ENCODE data around the gene STIM2. TPM values are rescaled to one million over a fixed set of nuclear protein-coding genes. Genes with fewer than 3 reads are reported as not detected.
"Not testable (repeated sequence)": the region's sequence is repeated elsewhere in the genome, so short reads cannot be mapped to it uniquely, and the experiment has no call there.

The STIM2 gene
- polyA plus RNA-seq (2013): 22.3 and 22.8 TPM in 2 replicates

- Histone ChIP-seq H3K4me1 (ENCODE audit: control insufficient read depth in 1 of 2, insufficient read depth in 2 of 2, low read length in 2 of 2) (peaks cover 6 to 8% of the 10 kb centered on the region in 2 experiments), H3K9ac (ENCODE audit: low read length) (peak within 1 kb of the TSS; percentile 73), H2AK5ac (ENCODE audit: low read length) (no peak within 1 kb of the TSS), H3K4me3 (ENCODE audit: low read depth, low read length) (peak within 1 kb of the TSS; percentile 92), H3K79me2 (ENCODE audit: control insufficient read depth, insufficient read depth, low read length, poor library complexity) (peaks cover 6% of the 10 kb centered on the region), H3K9me3 (ENCODE audit: insufficient read depth, low read depth, low read length) (no peaks in the 10 kb centered on the region), H3K36me3 (ENCODE audit: control insufficient read depth in 1 of 2, insufficient read depth in 2 of 2, low read length in 2 of 2) (no peaks in the 10 kb centered on the region), H2BK120ac (ENCODE audit: insufficient read depth, low read length, poor library complexity) (peak within 1 kb of the TSS; percentile 49), H4K8ac (ENCODE audit: low read depth, low read length) (peak within 1 kb of the TSS; percentile 85), H2BK5ac (ENCODE audit: low read depth, low read length, poor library complexity) (peak within 1 kb of the TSS; percentile 93), H3K14ac (ENCODE audit: low read length) (peak within 1 kb of the TSS; percentile 80), H2AFZ (ENCODE audit: insufficient read depth, low read length, poor library complexity) (peak within 1 kb of the TSS; percentile 86), H3K79me1 (ENCODE audit: low read length) (peaks cover 18% of the 10 kb centered on the region), H4K91ac (ENCODE audit: low read depth, low read length) (peak within 1 kb of the TSS; percentile 48), H4K12ac (ENCODE audit: low read depth, low read length) (peak within 1 kb of the TSS; percentile 36), H3K18ac (ENCODE audit: low read length) (peak within 1 kb of the TSS; percentile 92), H3K4me2 (ENCODE audit: low read length) (peak within 1 kb of the TSS; percentile 94), H3K27me3 (ENCODE audit: insufficient read depth, low read length) (no peaks in the 10 kb centered on the region), H3K27ac (ENCODE audit: low read depth, low read length) (peak within 1 kb of the TSS; percentile 92), H2BK12ac (ENCODE audit: low read length) (peak within 1 kb of the TSS; percentile 24), H3K23ac (ENCODE audit: low read length) (no peak within 1 kb of the TSS), H3K4ac (ENCODE audit: low read depth, low read length) (peak within 1 kb of the TSS; percentile 47)
- no CpG with 5 or more reads among the region's 74 CpGs for WGBS (ENCODE audit: extremely low coverage, insufficient coverage, insufficient read length)
- peak; percentile 97 to 99 for DNase-seq
These were observed at the start of gene STIM2 for GRCh38 chr4:26860157-26860921. Gene STIM2 (plus strand): TSS chr4:26860841.

GRCh38 chr4:26811571-26811970 is 49.1 kb upstream of the STIM2 start:
- not testable (repeated sequence) for H3K79me1 ChIP-seq (ENCODE audit: low read length); H3K18ac ChIP-seq (ENCODE audit: low read length); H3K9me3 ChIP-seq (ENCODE audit: insufficient read depth, low read depth, low read length); H3K27ac ChIP-seq (ENCODE audit: low read depth, low read length); H2AFZ ChIP-seq (ENCODE audit: insufficient read depth, low read length, poor library complexity); H2BK5ac ChIP-seq (ENCODE audit: low read depth, low read length, poor library complexity); H3K4ac ChIP-seq (ENCODE audit: low read depth, low read length); H2BK12ac ChIP-seq (ENCODE audit: low read length); H3K4me1 ChIP-seq (ENCODE audit: control insufficient read depth in 1 of 2, insufficient read depth in 2 of 2, low read length in 2 of 2); H4K12ac ChIP-seq (ENCODE audit: low read depth, low read length); H3K23ac ChIP-seq (ENCODE audit: low read length); H4K8ac ChIP-seq (ENCODE audit: low read depth, low read length); H2AK5ac ChIP-seq (ENCODE audit: low read length); H3K27me3 ChIP-seq (ENCODE audit: insufficient read depth, low read length); DNase-seq; H3K14ac ChIP-seq (ENCODE audit: low read length); H4K91ac ChIP-seq (ENCODE audit: low read depth, low read length); H3K9ac ChIP-seq (ENCODE audit: low read length); H3K79me2 ChIP-seq (ENCODE audit: control insufficient read depth, insufficient read depth, low read length, poor library complexity); H3K4me3 ChIP-seq (ENCODE audit: low read depth, low read length); H3K4me2 ChIP-seq (ENCODE audit: low read length); H3K36me3 ChIP-seq (ENCODE audit: control insufficient read depth in 1 of 2, insufficient read depth in 2 of 2, low read length in 2 of 2); H2BK120ac ChIP-seq (ENCODE audit: insufficient read depth, low read length, poor library complexity)
- no CpG with 5 or more reads among the region's 4 CpGs for WGBS (ENCODE audit: extremely low coverage, insufficient coverage, insufficient read length)

GRCh38 chr4:26812049-26812714 is 48.5 kb upstream of the STIM2 start:
- no peak overlapping the region for H4K8ac ChIP-seq (ENCODE audit: low read depth, low read length)
- no CpG with 5 or more reads among the region's 6 CpGs for WGBS (ENCODE audit: extremely low coverage, insufficient coverage, insufficient read length)
- H2BK12ac ChIP-seq (ENCODE audit: low read length): no peak overlapping the region
- H3K36me3 ChIP-seq (ENCODE audit: control insufficient read depth in 1 of 2, insufficient read depth in 2 of 2, low read length in 2 of 2): no peaks in the 10 kb centered on the region
- no peak overlapping the region for H3K4ac ChIP-seq (ENCODE audit: low read depth, low read length)
- H3K4me2 ChIP-seq (ENCODE audit: low read length): no peak overlapping the region
- no peak overlapping the region for H3K4me3 ChIP-seq (ENCODE audit: low read depth, low read length)
- no peaks in the 10 kb centered on the region for H3K4me1 ChIP-seq (ENCODE audit: control insufficient read depth in 1 of 2, insufficient read depth in 2 of 2, low read length in 2 of 2)
- H3K18ac ChIP-seq (ENCODE audit: low read length): no peak overlapping the region
- no peak overlapping the region for H4K12ac ChIP-seq (ENCODE audit: low read depth, low read length)
- H3K79me2 ChIP-seq (ENCODE audit: control insufficient read depth, insufficient read depth, low read length, poor library complexity): no peaks in the 10 kb centered on the region
- no peak for DNase-seq
- H2BK120ac ChIP-seq (ENCODE audit: insufficient read depth, low read length, poor library complexity): no peak overlapping the region
- no peaks in the 10 kb centered on the region for H3K27me3 ChIP-seq (ENCODE audit: insufficient read depth, low read length)
- no peak overlapping the region for H3K9ac ChIP-seq (ENCODE audit: low read length)
- H2AFZ ChIP-seq (ENCODE audit: insufficient read depth, low read length, poor library complexity): no peak overlapping the region
- no peak overlapping the region for H3K27ac ChIP-seq (ENCODE audit: low read depth, low read length)
- no peaks in the 10 kb centered on the region for H3K79me1 ChIP-seq (ENCODE audit: low read length)
- no peaks in the 10 kb centered on the region for H3K9me3 ChIP-seq (ENCODE audit: insufficient read depth, low read depth, low read length)
- H3K14ac ChIP-seq (ENCODE audit: low read length): no peak overlapping the region
- H2BK5ac ChIP-seq (ENCODE audit: low read depth, low read length, poor library complexity): no peak overlapping the region
- no peak overlapping the region for H3K23ac ChIP-seq (ENCODE audit: low read length)
- no peak overlapping the region for H2AK5ac ChIP-seq (ENCODE audit: low read length)
- no peak overlapping the region for H4K91ac ChIP-seq (ENCODE audit: low read depth, low read length)

- no peak overlapping the region for H3K4ac ChIP-seq (ENCODE audit: low read depth, low read length)
- no peaks in the 10 kb centered on the region for H3K36me3 ChIP-seq (ENCODE audit: control insufficient read depth in 1 of 2, insufficient read depth in 2 of 2, low read length in 2 of 2)
- no peak overlapping the region for H3K18ac ChIP-seq (ENCODE audit: low read length)
- no peak overlapping the region for H3K9ac ChIP-seq (ENCODE audit: low read length)
- H3K9me3 ChIP-seq (ENCODE audit: insufficient read depth, low read depth, low read length): no peaks in the 10 kb centered on the region
- H2BK12ac ChIP-seq (ENCODE audit: low read length): no peak overlapping the region
- no peak overlapping the region for H3K27ac ChIP-seq (ENCODE audit: low read depth, low read length)
- no peak overlapping the region for H4K91ac ChIP-seq (ENCODE audit: low read depth, low read length)
- H2BK5ac ChIP-seq (ENCODE audit: low read depth, low read length, poor library complexity): no peak overlapping the region
- no peak overlapping the region for H3K4me3 ChIP-seq (ENCODE audit: low read depth, low read length)
- no peaks in the 10 kb centered on the region for H3K79me2 ChIP-seq (ENCODE audit: control insufficient read depth, insufficient read depth, low read length, poor library complexity)
- H3K4me2 ChIP-seq (ENCODE audit: low read length): no peak overlapping the region
- H4K8ac ChIP-seq (ENCODE audit: low read depth, low read length): no peak overlapping the region
- H2AFZ ChIP-seq (ENCODE audit: insufficient read depth, low read length, poor library complexity): no peak overlapping the region
- H4K12ac ChIP-seq (ENCODE audit: low read depth, low read length): no peak overlapping the region
- no peaks in the 10 kb centered on the region for H3K4me1 ChIP-seq (ENCODE audit: control insufficient read depth in 1 of 2, insufficient read depth in 2 of 2, low read length in 2 of 2)
- H2BK120ac ChIP-seq (ENCODE audit: insufficient read depth, low read length, poor library complexity): no peak overlapping the region
- H2AK5ac ChIP-seq (ENCODE audit: low read length): no peak overlapping the region
- no peaks in the 10 kb centered on the region for H3K79me1 ChIP-seq (ENCODE audit: low read length)
- no peak overlapping the region for H3K23ac ChIP-seq (ENCODE audit: low read length)
- DNase-seq: no peak
- no peak overlapping the region for H3K14ac ChIP-seq (ENCODE audit: low read length)
- no CpG with 5 or more reads among the region's 8 CpGs for WGBS (ENCODE audit: extremely low coverage, insufficient coverage, insufficient read length)
- no peaks in the 10 kb centered on the region for H3K27me3 ChIP-seq (ENCODE audit: insufficient read depth, low read length)
These were observed 46.9 kb upstream of the STIM2 start for GRCh38 chr4:26813698-26814097.
